ENCODE measurements around the gene SNX4.
"Not testable (repeated sequence)": the region's sequence is repeated elsewhere in the genome, so short reads cannot be mapped to it uniquely, and the experiment has no call there.

Gene SNX4

GRCh38 chr3:125461896-125462295 lies 58.1 kb downstream of the SNX4 start:
- no peak for DNase-seq

- DNase-seq, result no peak
Measured at GRCh38 chr3:125460233-125460632, 59.8 kb downstream of the SNX4 start.

GRCh38 chr3:125443923-125444322 lies 76.1 kb downstream of the SNX4 start:
- no peak for DNase-seq

- no peak for DNase-seq
Measured at GRCh38 chr3:125442506-125442905, 77.5 kb downstream of the SNX4 start.

GRCh38 chr3:125440970-125441369 lies 79.0 kb downstream of the SNX4 start:
- DNase-seq, result no peak

GRCh38 chr3:125440559-125440955 lies 79.4 kb downstream of the SNX4 start:
- no peak for DNase-seq

GRCh38 chr3:125437631-125438435 lies 82.2 kb downstream of the SNX4 start:
- peak; percentile 57 for DNase-seq

- no peak for DNase-seq
Measured at GRCh38 chr3:125436921-125437320, 83.1 kb downstream of the SNX4 start.

GRCh38 chr3:125435231-125435630 lies 84.8 kb downstream of the SNX4 start:
- no peak for DNase-seq

- no peak for DNase-seq
Measured at GRCh38 chr3:125434582-125435011, 85.4 kb downstream of the SNX4 start.

GRCh38 chr3:125433611-125434041 lies 86.4 kb downstream of the SNX4 start:
- DNase-seq, result no peak

- no peak for DNase-seq
Measured at GRCh38 chr3:125433091-125433534, 86.9 kb downstream of the SNX4 start.

- no peak for DNase-seq
Measured at GRCh38 chr3:125431912-125432790, 87.9 kb downstream of the SNX4 start.

GRCh38 chr3:125431391-125431790 lies 88.6 kb downstream of the SNX4 start:
- DNase-seq, result no peak

GRCh38 chr3:125428216-125428830 lies 91.7 kb downstream of the SNX4 start:
- no peak for DNase-seq

- no peak for DNase-seq
Measured at GRCh38 chr3:125418306-125418705, 101.7 kb downstream of the SNX4 start.

- no peak for DNase-seq
Measured at GRCh38 chr3:125416235-125416634, 103.8 kb downstream of the SNX4 start.

GRCh38 chr3:125414669-125415068 lies 105.3 kb downstream of the SNX4 start:
- no peak for DNase-seq

GRCh38 chr3:125410922-125411321 lies 109.1 kb downstream of the SNX4 start:
- no peak for DNase-seq

GRCh38 chr3:125406070-125406469 lies 113.9 kb downstream of the SNX4 start:
- no peak for DNase-seq

GRCh38 chr3:125405515-125405914 lies 114.5 kb downstream of the SNX4 start:
- not testable (repeated sequence) for DNase-seq

- no peak for DNase-seq
Measured at GRCh38 chr3:125403789-125404188, 116.2 kb downstream of the SNX4 start.

- DNase-seq, result no peak
Measured at GRCh38 chr3:125402639-125403038, 117.4 kb downstream of the SNX4 start.
